Measurements from ENCODE around the gene PPP1R3C. TPM values are rescaled to one million over a fixed set of nuclear protein-coding genes. Genes with fewer than 3 reads are reported as not detected.
A peak's percentile ranks its signal among the peaks of the same experiment; 100 is the strongest.

The PPP1R3C gene
- total RNA-seq, 1 donor from 2014 or later: 0.13 TPM

DNA sequence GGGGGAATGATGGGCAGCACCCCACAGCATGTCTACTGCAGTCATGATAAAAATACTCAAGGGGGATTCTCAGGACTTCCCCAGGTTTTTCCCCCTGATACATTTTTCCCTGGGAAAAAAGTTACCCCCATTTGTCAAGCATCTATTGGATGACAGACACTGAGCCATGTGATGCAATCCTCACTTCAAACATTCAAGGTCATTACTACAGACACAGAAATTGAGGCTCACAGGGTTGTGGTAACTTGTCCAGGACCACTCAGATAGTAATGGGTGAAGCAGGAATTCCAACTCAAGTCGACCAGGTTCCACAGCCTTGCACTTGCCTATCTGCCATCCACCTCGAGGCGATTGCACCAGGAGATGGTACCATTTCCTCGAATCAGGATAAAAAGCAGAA is 31.7 kb downstream of the PPP1R3C start:
- no peak for DNase-seq (ENCODE audit: low read depth in 2 of 2)

DNA sequence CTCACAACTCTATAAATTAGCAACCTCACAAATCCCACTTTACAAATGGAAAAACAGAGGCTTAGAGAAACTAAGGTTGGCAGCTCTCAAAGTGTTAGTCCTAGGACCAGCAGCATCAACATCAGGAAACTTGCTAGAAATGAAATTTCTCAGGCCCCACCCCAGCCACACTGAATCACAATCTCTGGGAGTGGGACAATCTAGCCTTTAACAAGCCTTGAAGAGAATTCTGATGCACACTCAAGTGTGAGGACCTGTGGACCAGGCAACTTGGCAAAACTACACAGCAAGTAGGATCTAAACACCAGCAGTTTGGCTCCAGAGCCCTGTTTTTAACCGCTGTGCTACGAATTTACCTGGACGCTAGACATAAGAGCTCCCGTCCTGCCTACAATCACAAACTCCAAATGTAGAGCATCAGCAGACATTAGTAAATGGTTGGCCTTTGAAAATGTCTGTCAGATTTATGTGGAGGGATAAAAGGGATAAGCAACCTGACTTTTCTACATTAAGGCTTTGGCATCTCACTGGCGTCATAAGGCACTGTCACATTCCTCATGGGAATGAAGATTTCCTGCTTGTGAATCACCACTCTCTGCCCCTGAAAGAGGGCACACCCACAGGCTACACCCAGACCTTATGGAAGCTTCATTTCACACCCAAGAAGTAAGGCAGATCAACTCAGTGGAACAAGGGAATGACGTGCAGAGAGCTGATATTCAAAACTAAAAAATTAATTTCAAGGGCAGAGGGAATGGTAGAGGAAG is 34.5 kb downstream of the PPP1R3C start:
- peak in 1 of 2 donors; percentile 54 for DNase-seq (ENCODE audit: low read depth in 2 of 2)

DNA sequence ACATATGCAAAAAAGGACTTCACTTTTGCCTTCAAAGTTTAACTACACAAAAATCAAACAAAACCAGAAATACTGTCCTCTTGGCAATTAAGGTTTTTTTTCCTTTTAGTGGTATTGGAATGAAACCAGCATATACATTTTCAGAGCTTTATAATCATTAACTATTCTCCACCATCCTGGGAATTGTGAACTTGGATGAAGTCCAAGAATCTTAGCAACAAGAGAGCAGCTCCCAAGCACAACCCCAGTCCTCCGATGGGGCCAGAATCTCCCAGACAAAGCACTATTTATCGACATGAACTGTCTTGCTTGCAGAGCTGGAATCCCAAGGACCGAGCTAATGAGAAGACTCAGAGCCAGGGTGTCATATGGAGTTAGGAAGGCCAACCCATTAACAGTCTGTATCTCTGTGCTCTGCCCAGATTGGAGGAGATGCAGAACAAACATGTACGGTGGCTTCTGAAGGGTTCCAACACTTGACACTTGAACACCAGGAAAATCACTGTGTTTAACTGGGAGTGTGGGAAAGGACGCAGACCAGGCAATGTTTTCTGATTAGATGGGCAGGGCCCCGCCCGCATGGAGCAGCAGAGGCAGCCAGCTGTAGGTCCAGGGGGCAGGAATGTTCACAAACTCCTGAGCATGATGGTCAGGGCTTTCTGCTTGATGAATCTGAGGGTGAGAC is 35.5 kb downstream of the PPP1R3C start:
- DNase-seq (ENCODE audit: low read depth in 2 of 2): peak in 1 of 2 donors; percentile 54

DNA sequence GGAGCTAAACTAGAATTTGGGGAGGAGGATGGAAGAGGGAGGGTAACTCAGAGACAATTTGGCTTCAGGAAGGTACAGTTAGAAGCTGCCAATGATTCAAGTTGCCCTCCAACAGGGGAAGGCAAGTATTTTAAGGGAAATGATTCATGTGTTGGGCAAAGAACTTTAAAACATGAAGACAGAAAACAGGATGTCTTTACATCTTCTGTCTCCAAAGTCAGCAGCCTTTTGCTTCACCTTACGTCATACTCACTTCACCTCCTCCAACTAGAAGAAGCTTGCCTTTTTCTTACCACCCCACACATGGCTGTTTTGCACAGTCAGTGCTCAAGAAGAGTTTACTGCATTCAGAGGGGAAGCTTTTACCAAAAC is 36.1 kb downstream of the PPP1R3C start:
- DNase-seq (ENCODE audit: low read depth in 2 of 2): peak in 1 of 2 donors; percentile 89

DNA sequence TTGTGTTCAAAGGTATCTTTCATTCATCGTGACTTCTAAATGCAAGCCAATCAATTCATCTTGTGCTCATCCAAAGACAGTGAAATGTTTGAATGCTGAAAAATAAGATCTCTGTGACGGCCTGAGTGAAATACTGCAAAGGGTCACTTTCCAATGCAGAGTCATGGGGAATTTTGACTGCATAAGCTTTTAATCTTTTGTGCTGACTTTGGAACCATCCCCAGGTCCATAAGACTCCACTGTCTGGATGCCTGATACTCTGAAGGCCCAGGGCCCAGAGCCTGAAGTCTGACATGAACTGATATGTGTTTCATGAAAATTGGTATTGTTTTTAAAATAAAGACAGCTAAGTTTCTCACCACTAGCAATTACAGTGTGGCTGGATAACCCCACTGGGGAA is 39.0 kb downstream of the PPP1R3C start:
- no peak for DNase-seq (ENCODE audit: low read depth in 2 of 2)

DNA sequence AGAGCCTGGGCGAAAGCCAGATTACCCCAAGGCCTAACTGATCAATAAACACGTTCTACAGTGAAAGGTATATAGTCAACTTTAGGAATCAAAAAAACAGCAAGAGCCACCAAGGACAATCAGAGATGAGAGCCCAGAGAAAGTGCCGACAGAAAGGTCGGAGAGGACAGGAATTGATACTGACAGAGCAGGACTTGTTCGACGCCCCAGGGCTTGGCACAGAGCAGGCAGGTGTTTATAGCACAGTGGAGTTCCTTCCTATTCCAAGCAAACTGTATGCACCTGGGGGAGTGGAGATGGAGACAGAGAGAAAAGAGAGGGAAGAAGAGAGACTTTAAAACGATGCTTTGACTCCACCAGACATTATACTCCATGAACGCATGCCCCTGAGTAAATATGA is 39.5 kb downstream of the PPP1R3C start:
- DNase-seq (ENCODE audit: low read depth in 2 of 2): no peak

DNA sequence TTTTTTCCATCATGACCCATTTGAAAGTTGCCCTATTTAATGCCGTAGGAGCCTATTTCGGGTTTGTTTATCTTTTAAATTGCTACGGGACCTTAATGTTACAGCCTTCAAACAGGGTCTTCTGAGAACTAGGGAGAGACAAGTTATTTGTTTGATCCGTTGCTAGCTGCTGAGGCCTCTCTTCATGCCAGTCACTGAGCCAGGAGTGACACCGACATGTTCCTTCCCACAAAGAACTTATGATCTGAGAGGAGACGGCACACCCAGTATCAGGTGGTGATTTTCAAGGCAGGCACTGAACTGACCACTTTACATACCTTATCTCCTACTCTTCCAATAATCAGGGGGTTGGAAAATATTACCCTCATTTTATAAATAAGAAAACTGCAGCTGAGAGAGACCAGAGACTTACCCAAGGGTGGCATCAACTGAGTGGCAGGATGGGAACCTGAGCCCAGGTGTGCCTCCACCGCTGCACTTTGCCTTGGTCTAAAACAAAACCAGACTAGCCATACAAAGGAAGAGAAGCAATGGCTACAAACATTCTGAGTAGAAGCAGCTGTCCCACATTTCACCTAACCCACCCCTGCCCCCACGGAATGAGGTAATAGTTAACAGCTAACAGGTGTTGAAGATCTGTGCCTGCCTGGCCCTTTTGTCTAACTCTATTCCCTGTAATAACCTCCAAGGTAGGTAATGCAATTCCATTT is 40.5 kb downstream of the PPP1R3C start:
- no peak for DNase-seq (ENCODE audit: low read depth in 2 of 2)

DNA sequence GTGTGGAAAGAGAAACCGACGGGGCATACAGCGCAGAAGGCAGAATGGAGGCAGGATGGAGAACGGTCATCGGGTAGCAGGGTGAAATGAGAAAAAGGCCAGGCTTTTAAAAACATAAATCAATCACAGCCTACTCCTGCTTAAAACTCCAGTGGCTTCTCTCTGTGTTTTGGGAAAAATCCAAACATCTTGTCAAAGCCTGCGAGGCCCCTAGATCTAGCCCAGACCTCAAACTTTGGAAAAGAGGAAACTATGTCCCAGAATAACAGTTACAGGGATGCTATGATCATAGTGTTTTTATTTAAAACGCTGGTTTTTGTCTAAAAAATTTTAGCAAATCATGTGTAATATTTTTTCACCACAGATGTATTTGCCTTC is 41.1 kb downstream of the PPP1R3C start:
- DNase-seq (ENCODE audit: low read depth in 2 of 2): no peak

DNA sequence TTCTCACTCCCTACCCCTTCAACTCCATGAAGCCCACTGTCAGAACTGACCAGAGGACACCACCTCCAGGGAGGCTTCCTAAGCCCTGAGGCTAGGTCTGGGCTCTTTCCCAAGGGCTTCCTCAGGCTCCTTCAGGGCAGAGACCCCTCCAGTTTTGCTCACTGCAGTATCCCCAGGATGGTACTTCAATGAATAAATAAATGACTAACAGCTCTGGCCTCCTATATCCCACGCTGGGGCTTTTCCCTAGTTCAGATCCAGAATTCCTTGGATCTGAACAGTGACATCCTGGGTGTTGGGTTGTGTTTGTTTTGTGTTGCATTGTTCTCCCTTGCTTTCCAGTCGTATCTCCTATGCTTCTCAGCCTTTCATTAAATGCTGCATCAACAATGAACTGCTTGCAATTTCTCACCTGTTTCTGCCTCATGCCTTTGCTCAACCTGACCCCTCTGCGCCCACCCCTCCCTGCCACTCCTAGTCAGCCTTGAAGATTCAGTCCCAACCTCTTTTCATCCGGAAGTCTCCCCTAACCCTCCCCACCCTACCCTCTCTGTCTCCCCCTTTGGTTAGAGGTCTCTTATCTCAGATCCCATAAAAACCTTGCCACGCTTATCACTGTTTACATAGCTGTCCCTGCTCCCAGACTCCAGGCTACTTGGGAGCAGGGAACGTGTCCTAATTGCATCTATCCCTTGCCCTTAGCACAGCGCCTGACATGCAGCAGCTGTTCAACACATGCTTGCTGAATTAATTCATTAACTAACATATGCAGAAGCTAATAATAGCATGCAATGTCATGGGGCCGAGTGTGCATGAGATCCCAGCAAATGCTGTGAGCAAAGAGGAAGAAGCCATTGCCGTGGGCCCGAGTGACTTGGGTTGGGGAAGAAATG is 41.7 kb downstream of the PPP1R3C start:
- DNase-seq (ENCODE audit: low read depth in 2 of 2): peak in 1 of 2 donors; percentile 87

DNA sequence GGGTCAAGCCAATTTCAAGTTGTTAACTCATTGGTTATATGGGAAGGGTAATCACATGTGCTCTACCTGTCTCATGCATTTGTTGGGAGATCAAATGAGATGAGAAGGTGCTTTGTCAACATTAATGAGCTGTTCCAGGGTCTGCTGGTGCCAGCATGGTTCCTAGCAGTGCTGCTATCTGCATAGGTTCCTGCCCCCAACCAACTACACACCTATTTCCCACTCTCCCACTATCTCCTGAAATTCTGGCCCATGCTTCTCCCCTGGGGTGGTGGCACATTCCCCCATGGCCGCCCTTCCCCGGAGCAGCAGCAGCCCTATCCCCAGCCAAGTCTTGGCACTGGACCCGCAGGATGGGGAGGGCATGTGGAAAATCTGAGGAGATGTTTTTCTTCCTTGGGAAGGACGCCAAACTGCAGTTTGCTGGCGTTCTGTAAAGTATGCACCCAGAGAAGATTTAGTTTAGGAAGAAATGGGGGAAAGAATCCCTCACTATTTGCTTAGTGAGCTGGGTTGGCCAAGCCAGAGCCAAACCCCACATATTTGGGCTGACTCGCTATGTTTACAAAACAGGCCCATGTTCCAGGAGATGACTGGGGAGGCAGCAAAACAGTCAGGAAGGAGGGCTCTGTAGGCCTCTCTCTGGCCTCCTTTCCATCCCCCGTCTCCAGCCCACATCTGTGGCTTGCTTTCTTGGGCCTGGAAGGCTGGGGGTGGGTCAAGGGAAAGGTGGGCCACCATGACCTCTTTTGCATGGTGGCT is 42.5 kb downstream of the PPP1R3C start:
- peak in 1 of 2 donors; percentile 69 for DNase-seq (ENCODE audit: low read depth in 2 of 2)

DNA sequence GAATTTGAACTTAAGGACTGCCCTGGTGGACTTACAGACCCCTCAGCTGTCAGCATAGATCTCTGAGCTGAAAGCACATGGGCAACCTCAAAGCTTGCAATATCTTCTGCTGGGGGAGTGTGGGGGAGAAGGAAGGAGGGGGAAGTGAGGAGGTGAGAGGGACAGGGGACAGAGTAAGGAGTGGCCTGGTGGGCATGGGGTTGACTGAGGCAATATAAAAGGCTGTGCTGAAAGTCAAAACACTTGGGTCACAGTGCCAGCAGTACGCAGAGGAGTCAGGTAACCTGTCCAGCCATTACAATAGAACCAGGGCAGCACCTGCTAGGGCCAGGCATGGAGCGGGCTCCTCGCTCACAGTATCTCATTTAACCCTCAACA is 43.2 kb downstream of the PPP1R3C start:
- DNase-seq (ENCODE audit: low read depth in 2 of 2): no peak

DNA sequence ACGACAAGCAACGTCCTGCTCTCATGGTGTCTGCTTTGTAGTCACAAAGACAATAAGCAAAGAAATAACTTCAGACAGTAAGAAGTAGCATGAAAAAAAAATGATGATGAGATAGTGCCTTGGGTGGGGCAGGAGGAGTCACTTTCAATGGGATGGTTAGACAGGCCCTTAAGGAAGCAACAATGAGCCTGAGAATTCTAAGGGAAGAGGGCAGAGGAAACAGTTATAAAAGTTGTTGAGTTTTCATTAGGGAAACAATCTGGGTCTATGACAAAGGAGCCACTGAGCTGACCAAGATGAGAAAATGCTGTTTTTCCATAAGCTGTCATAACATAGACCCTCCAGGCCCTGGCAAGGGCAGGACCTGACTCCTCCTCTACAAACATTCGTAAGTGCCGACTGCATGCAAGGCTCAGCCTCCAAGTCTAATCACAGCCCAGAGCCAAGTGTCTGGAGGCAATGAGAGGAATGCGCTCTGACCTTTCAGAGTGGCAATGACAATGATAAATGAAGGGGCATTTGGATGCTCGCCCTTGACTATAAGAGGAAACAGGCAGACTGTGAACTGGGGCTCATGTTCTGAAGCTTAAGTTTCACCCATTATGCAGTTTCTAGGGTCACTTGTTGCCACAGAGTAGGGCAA is 43.7 kb downstream of the PPP1R3C start:
- peak in 1 of 2 donors; percentile 66 for DNase-seq (ENCODE audit: low read depth in 2 of 2)

DNA sequence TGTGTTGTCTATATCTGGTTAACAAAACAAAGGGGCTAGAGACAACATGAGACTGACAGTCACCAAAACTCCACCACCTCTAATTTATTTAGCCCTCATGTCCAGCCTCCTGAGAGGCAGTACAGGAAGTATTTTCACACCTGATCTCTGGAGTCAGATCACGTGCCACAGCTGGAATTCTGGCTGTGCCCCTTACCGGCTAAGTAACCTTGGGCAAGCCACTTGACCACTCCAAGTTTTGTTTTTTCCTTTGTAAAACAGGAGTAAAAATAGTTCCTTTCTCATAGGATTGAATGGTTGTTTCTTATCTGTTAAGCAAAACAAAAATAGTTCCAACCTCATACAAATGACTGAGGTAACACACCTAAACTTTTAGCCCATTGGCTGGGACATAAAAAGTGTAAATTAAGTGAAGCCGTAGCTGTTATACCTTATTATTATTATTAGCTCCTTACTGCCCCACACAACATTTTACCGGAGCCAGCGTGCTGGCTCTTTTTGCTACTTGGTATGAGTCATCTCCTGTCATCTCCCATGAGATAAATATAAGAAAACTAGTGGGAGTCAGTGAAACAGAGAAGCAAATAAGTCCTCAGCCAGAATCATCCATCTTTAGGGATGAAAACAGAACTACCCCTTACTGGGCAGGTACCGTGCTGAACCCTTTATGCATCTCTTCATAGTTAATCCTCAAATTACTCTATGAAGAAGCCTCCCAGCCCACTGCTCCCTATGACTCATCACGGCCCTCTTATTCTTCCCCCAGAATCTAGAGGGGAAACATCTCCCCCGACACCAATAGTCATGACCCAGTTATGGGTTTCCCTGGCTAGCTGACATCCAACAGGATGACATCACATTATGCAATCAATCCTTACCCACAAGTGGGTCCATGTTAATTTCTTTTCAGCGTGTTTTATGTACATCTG is 44.9 kb downstream of the PPP1R3C start:
- peak in 1 of 2 donors; percentile 76 for DNase-seq (ENCODE audit: low read depth in 2 of 2)

DNA sequence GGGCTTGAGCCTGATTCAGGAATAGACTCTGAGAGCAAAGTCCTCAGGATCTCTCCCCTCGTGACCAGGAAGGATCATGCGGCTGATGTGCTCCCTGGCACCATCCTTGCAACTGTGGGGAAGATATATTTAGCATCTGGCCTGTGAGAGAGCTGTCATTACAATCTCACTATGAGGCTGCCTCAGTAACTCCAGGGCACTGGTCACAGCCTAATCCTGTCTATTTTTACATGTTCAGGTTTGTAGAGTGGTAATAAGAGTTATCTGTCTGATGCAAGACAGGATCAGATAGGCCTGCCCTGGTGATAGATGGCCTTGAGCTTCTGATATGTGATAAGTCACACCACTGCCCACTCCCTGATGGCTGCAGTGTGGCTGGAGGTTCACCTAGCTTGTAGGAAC is 50.7 kb downstream of the PPP1R3C start:
- no peak for DNase-seq (ENCODE audit: low read depth in 2 of 2)

DNA sequence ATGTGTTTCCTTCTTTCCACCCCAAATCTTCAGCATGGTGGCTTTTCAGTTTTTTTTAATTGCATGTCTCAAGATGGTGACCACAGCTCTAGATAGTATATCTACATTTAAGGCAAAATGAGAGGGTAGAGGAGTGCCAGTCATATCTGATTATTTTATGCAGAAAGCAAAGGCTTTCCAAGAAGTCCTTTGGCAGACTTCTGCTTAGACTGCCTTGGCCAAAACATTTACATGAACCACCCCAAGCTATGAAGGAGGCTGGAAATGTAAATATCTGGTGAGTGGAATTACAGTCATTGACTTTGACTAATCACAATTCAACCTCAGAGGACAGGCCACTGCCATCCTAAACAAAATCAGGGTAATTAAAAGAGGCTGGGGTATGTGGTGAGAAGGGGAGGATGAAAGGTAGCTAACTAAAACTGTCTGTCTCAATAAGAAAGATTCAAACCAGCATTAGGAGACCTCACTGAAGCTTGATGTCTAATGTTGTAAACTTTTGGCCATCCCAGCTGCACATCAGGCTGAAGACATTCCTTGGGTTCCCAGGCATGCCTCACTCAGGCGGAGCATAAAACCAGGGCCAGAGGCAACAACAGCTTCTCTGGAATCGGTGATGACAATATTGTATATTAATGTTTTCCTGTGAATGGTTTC is 53.4 kb downstream of the PPP1R3C start:
- no peak for DNase-seq (ENCODE audit: low read depth in 2 of 2)
